ENCODE measurements around the gene ESCO1. TPM values are rescaled to one million over a fixed set of nuclear protein-coding genes. Genes with fewer than 3 reads are reported as not detected.

The ESCO1 gene
- total RNA-seq, 1 donor from 2014 or later, result 10.0 TPM

DNA sequence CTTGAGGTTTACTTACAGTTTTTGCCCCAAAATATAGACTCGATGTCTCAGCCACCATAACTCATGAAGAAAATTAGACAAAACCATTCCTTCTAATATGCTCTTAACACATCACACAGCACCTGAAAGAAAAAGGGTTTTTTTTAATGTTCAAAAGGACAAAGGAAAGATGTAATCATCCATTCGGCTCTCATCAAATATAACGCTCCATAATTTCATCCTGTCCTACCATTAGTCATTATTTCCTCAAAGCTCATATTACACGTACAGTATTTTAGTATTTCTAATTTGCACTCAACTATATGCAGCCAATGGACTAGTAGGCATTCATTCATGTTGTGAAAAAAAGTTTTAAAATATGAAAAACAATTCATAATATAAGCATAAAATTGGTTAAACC is 24.8 kb downstream of the ESCO1 start:
- ATAC-seq, result no peak

DNA sequence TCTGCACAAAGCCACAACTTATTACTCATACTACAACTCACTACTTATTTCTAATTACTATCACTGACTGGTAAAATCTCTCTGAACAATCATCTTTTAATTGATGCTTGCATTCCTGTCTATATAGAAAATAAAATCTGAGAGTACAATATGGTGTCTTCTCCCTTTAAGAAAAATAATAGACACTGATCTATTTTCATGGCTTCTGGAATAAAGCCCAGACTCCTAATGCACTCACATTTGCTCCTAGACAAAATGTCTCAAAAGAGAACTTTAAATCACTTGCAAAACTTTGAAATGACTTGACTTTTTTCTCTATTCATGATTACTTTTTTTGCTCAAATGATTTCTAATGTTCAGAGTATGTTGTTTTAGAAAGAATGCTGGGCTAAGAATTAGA is 28.7 kb downstream of the ESCO1 start:
- no peak for ATAC-seq

DNA sequence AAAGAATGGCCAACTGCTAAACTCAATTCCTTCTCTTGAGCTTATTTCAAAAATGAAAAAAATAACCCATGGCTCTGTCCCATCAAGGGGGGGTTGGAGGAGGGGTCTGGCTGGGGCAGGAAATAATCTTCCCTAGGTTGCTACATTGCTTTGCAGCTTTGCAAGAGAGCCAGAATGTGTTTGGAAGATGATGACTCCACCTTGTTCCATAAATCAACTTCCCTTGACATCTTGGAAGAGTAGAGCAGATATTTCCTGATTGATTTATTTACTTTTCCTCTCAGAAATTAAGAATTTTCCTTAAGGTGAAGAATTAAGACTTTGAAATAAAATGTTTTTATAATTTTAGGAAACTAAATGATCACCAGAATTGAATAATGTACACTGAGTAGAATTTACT is 41.3 kb downstream of the ESCO1 start:
- ATAC-seq, result no peak

DNA sequence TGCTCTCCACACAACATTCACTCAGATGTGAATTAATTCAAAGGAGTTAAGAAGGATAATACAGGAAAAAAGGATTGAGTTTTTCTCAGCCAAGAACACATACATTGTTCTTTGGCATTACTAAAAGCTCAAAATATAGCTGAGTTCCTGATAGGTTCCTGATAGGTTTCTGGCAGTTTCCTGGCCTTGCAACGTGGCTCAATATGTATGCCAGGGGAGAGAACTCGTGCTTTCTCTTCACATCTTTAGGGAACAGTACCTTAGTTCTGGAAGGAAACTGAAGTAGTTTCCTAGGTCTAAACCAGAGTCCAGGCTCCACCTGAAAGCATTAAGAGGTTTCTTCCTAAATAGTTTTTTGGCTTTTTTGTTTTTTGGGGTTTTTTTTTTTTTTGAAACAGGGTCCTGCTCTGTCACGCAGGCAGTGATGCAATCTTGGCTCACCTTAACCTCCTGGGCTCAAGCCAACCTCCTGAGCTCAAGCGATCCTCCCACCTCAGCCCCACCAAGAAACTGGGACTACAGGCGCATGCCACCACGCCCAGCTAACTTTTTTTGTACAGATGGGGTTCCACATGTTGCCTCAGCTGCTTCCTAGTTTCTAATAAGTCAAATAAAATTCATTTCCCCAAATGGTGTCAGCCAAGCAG is 42.8 kb downstream of the ESCO1 start:
- ATAC-seq, result peak; percentile 81

DNA sequence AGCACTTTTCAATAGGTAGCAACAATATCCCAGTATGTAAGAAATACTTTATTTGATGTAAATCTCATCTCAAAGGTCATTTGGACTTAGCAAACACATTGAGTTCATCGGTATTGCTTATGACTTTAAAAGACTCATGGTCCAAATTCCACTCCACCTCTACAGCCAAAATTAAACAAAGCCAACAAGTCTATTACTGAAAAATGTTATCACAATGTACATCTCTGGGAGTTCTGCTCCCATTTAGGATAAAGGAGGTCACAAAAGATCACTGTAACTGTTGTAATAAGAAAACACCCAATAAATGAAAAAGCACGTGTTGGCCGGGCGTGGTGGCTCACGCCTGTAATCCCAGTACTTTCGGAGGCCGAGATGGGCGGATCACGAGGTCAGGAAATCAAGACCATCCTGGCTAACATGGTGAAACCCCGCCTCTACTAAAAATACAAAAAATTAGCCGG is 50.0 kb downstream of the ESCO1 start:
- ATAC-seq, result no peak

DNA sequence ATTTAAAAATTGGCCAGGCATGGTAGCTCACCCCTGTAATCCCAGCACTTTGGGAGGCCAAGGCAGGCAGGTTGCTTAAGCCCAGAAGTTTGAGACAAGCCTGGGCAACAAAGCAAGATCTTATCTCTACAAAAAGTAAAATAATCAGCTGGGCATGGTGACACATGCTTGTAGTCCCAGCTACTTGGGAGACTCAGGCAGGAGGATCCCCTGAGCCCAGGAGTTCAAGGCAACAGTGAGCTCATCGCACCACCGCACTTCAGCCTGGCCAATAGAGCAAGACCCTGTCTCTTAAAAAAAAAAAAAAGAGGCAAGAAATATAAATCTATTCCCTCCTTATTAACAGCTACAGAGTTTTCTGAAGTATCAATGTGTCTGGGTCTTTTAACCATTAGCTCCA is 51.9 kb downstream of the ESCO1 start:
- ATAC-seq, result no peak

DNA sequence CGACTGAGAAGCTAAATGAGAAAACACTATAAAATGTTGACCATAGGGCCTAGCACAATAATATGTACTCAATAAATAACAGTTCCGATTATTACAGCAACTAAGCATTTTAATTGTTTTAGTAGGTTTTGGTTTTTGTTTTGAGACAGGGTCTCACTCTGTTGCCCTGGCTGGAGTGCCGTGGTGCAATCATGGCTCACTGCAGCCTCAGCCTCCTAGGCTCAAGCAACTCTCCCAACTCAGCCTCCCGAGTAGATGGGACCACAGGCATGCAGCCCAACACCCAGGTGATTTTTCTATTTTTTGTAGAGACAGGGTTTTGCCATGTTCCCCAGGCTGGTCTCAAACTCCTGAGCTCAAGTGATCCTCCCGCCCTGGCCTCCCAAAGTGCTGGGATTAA is 54.1 kb downstream of the ESCO1 start:
- no peak for ATAC-seq

DNA sequence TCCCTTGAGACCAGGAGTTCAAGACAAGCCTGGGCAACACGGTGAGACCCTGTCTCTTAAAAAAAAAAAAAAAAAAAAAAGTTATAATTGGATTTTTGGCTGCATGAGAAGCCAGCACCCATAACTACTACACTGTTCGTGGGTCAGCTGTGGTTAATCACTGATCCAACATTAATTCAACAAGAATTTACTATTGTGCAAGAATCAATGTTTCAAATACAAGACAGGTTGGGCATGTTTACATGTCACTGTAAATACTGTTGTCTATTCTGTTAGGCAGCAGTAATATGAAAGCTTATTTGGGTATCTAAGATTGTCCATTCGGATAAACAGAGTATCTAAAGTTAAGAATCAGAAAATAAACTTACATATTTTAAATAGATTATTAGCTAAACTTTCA is 62.3 kb downstream of the ESCO1 start:
- no peak for ATAC-seq

DNA sequence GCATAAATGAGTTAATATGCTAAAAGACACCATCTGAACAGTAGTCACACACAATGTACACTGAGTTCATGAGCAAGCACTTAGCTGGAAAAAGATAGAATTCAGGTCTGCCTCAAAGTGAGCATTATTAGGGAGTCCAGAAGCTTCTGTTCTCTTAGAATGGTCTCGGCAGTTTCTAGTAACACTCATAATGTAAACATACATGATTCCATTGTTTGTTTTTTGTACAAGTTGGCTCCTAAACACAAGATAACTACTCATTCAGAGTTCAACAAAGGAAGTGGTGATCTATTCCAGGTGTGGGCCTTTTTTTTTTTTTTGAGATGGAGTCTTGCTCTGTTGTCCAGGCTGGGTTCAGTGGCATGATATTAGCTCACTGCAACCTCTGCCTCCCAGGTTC is 66.2 kb downstream of the ESCO1 start:
- ATAC-seq, result no peak

DNA sequence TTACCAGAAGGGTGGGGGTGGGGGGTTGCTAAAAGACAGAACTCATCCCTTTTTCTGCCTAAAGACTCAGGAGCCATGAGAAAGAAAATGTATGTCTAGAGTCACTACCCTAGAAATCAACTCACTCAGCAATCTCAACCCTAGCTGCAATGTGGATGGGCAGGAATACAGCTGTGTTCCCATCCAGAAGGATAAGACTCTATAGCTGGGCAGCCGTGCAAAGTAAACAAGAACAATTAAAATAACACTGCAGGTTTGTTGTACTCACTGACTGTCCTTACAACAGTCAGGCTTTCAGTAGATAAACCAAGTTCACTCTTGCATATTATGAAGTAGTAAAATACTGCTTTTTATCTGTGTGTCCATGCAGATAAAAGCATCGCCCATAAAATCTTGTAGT is 74.0 kb downstream of the ESCO1 start:
- no peak for ATAC-seq

DNA sequence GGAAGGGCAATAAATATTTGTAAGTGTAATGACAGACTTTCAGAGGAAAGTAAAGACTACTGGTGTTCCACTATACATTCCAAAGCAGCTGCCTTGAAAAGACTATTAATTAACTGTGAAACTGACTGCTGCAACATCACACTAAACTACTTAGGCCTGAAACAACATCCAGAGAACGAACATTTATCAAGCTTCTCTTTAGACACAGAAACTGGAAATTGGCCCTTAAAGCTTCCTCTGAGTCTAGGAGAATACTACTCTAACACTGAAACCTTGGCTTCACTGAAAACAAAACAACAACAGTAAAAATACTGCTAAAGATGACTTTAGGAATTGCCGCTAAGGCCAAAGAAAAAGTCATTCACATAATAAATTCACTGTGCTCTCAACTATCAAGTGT is 74.6 kb downstream of the ESCO1 start:
- ATAC-seq, result no peak

DNA sequence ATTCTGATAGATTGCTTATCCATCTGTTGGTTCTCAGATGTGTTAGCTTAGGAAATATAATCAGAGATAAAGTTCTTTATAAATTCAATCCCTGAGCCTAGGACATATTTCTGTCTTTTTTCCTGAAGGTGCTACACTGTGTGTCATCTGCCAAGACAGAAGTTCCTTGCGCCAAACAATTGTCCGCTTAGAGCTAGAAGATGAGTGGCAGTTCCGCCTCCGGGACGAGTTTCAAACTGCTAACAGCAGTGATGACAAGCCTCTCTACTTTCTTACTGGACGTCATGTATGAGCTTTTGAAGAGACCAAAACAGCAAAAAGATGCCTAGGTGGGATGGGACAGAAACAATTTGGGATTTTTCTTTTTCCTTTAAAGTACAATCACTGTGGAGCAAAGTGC is 78.0 kb downstream of the ESCO1 start:
- ATAC-seq, result no peak

DNA sequence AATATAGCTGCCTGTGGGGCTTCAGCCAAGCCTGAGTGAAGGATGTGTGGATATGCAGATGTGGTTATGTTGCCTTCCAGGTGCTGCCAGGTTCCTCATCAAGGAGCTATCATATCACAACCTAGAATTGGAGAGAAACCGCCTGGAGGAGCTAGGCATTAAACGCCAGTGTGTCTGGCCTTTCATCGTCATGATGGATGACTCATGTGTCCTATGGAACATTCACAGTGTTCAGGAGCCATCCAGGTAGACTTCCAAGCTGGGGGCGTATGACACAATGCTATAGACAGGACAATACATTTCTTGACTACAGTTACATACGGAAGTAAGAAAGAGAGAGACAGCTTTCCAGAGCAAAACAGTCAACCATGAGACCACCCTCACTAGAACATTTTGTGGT is 86.8 kb downstream of the ESCO1 start:
- ATAC-seq, result no peak

DNA sequence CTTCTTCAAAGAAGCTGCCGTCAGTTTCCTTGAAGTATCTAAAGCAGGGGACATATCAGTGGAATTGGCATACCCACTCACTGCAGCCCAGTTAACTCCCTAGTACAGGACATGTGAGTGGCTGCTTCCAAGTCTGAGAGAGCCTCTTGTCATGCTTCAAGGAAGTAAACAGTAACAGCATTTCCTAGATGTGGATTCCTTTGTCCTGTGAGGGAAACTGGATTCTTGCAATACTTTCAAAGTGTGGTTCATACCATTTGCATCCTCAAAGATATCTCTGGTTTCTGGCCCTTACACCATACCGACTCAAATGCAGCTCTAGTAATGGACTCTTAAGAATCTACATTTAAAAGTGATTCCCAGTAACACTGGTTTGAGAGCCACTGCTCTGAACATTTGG is 87.2 kb downstream of the ESCO1 start:
- no peak for ATAC-seq

DNA sequence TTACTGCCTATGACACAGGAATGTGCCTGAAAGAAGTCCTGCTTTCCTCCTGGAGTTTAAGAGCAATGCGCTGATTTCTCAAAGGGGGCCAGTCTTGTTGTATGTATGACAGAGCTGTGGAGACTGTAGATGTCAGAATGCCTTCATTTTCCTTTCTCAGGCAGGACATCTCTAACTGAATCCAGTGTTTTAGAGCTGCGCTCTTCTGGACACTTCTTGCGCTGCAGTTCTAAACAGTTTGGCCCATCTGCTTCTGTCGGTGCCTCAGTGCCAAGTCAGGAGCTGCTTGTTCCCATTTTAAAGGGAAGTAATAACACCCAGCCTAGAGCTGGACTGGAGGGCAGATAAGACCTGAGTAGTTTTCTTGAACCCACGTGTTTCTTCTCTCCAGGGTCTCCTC is 91.4 kb downstream of the ESCO1 start:
- ATAC-seq, result no peak

DNA sequence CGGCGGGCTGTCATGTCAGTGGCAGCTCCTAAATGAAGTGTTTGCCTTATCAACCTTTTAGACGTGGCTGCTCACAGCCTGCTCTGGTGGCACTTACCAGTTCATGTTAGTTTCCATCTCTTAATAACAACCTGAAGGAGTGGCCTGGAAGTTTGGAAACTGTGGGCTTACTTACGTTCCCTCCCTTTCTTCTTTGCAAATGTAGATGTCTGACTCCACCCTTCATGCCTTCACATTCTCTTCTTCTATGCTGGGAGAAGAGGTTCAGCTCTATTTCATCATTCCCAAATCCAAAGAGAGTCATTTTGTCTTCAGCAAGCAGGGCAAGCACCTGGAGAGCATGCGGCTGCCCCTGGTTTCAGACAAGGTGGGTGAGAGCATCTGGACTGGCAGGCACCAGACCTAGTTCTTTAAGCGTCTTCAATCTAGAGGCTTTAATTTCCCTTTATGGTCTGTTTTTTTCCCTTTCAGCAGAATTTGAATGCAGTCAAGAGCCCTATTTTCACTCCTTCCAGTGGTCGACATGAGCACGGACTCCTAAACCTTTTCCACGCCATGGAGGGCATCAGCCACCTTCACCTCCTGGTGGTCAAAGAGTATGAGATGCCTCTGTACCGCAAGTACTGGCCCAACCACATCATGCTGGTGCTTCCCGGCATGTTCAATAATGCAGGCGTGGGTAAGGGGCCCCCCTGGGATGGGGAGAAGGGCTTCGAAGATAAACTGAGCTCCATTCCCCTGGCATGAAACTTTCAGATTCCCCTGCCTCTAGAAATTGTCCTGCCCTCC is 92.4 kb downstream of the ESCO1 start:
- no peak for ATAC-seq

DNA sequence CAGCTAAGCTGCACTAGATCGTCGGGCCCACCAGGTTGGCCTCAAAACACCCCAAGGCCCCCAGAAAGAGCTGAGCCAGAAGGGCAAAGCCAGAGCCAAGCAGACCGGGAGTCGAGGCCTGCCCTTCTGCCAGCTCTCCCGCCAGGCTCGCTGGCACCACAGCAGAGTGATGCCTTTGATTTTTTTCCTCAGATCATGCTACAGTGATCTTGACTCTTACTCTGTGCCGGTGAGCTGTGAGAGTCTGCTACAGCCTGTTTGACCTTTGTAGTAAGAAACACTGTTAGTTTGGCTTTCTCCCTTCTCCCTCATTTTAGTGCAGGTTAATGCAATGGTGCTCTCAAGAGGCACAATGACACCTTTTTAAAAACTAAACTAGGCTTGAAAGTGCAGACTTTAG is 97.8 kb downstream of the ESCO1 start:
- no peak for ATAC-seq

DNA sequence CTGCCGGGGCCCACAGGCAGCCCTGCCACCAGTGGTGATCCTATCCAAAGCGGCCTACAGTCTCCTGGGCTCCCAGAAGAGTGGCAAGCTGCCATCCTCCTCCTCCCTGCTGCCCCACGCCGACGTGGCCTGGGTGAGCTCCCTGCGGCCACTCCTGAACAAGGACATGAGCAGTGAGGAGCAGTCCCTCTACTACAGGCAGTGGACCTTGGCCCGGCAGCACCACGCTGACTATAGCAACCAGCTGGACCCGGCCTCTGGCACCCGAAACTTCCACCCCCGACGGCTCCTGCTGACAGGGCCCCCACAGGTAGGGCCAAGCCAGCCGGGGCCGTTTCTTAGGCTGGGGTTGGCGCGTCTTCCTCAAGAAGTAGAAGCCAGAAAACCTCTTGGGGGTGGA is 100.5 kb downstream of the ESCO1 start:
- ATAC-seq, result no peak

DNA sequence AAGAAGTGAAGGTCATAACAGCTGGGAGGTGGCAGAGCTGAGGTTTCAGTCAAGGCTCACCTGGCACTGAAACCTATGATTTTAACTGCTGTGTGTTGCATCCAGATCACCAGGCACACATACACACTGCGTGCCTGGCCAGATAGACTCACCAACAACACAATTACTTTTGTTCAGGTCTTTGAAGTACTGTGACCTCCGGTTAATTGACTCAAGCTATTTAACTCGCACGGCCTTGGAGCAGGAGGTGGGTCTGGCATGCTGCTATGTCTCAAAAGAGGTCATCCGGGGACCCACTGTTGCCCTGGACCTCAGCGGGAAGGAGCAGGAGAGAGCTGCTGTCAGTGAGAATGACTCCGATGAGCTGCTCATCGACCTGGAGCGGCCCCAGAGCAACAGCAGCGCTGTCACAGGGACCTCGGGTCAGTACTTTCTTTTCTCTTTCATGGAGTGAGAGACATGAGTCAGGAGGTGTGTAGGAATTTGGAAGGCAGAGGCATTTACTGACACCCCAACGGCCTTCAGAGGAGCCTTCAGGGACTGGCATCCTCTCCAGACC is 104.1 kb downstream of the ESCO1 start:
- ATAC-seq, result no peak

DNA sequence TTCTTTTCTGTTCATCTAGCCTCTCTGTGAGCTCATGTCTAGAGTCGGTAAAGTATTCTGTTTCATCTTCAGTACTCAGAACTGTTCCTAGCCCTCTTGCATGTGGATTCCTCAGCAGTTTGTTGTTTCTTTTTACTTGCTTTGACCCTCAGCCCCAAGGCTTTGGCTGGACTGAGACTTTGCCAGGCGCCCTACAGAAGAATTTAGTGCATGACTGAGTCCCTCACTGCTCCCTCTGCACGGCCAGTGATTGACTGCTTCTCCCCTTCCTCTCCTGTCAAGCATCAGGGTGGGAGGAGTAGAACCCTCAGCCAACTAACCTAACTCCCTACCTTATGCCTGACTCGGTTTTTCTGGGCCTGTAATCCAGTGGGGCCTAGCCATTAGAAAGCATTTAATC is 109.8 kb downstream of the ESCO1 start:
- ATAC-seq, result no peak

DNA sequence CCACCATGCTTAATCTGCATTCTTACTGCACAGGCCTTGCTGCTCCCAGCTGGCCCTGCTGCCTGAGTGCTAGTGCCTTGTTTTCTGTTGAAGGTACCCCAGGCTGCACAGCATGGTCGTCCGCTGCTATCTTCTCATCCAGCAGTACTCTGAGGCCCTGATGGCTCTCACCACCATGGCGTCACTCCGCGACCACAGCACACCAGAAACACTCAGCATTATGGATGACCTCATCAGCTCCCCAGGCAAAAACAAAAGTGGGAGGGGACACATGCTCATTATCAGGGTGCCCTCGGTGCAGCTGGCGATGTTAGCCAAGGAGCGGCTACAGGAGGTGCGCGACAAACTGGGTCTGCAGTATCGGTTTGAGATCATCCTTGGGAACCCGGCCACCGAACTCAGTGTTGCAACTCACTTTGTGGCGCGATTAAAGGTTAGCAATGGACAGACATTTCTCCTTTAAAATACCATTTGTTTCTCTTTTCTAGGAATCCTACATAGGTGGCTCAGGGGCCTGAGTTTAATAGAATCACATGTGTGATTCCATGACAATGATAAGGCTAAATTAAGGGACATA is 110.5 kb downstream of the ESCO1 start:
- no peak for ATAC-seq

DNA sequence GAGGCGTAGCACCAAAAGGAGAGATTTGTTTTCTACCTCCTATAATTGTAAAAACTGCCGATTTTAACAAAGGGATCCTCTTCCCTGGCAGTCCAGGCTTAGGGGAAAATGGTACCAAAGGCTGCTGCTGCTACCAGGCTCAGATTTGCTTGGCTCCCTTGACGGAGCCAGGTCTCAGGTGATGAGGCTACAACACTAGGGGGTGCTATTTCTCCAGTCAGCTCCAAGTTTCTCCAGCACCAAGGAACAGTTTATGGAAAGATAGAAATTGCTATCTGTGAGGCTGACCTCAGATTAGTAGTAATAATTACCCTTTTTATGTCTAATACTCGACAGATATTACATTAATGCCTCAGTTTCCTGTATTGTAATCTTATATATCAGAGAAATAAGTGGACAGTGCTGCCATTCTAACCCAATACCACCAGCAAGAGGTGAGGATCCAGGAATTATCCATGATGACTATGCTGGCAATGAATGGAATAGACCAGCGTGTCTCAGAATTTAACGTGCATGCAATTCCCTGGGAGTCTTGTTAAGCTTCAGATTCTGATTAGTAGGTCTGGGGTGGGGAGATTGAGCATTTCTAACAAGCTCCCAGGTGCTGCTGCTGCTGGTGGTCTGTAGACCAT is 111.3 kb downstream of the ESCO1 start:
- ATAC-seq, result peak; percentile 65

DNA sequence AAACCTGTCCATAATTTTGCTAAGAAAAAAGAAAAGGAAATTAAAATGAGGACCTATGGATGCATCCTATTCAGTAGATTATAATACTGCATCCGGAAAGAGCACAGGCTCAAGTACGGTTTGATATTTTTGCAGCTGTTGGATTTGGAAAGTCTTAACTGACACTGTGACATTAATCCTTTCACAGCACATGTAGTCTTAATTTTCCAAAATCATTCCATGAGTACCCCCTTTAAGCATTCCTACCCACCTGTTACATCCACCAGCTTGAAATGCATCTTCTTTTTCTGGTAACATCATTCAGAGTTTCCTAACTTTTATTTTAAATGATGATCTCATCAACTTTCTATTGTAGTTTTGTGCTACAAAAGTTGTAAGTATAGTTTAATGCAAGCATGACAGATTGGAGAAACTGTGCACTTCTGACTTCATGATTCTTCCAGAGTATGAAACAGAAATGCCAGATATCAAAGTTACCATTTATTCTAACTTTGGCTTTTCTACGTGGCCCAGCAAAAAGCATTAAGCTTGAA is 113.5 kb downstream of the ESCO1 start:
- ATAC-seq, result no peak

Data from esophagus mucosa (tissue), 1 donor.